22Rv1 (cell line): ENCODE results near the gene UTP11.

ENCODE experiments used
- H3K27ac ChIP-seq: fragments of 450-650 bp; 2 replicates; pipeline ENCODE4 v1.5.1; 2017
- ZFX ChIP-seq: fragments of 450-650 bp; IDR thresholded peaks from 2 replicates; pipeline ENCODE4 v1.6.1; 2017; ENCODE audit warnings: antibody characterized with exemption, borderline replicate concordance
- TF ChIP-seq, protein P1 (sequence below): fragments of 450-650 bp; IDR thresholded peaks from 2 replicates; pipeline ENCODE4 v1.5.1; 2017; ENCODE audit warnings: mild to moderate bottlenecking

Gene UTP11

DNA sequence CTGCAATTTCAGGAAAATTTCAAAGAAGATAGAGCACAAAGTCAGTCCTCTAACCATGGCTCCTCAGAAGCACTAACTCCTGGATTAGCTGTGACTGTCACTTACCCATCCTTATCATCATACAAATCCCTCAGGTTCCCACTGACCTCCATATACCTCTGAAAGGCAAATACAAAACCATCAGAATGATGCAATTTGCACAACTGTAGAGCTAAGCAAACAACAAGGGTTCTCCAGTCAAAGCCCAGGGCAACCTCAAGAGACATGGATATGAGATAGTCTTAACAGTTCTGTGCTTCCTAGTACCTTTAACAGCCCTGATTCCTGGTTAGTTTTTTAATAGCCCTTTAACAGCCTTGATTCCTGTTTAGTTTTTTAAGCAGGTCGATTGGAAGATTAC lies 24.9 kb upstream of the UTP11 start:
- H3K27ac ChIP-seq = no peak overlapping the region
- TF ChIP-seq, protein P1, sequence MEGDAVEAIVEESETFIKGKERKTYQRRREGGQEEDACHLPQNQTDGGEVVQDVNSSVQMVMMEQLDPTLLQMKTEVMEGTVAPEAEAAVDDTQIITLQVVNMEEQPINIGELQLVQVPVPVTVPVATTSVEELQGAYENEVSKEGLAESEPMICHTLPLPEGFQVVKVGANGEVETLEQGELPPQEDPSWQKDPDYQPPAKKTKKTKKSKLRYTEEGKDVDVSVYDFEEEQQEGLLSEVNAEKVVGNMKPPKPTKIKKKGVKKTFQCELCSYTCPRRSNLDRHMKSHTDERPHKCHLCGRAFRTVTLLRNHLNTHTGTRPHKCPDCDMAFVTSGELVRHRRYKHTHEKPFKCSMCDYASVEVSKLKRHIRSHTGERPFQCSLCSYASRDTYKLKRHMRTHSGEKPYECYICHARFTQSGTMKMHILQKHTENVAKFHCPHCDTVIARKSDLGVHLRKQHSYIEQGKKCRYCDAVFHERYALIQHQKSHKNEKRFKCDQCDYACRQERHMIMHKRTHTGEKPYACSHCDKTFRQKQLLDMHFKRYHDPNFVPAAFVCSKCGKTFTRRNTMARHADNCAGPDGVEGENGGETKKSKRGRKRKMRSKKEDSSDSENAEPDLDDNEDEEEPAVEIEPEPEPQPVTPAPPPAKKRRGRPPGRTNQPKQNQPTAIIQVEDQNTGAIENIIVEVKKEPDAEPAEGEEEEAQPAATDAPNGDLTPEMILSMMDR = no peak
- no peak for TF ChIP-seq ZFX

DNA sequence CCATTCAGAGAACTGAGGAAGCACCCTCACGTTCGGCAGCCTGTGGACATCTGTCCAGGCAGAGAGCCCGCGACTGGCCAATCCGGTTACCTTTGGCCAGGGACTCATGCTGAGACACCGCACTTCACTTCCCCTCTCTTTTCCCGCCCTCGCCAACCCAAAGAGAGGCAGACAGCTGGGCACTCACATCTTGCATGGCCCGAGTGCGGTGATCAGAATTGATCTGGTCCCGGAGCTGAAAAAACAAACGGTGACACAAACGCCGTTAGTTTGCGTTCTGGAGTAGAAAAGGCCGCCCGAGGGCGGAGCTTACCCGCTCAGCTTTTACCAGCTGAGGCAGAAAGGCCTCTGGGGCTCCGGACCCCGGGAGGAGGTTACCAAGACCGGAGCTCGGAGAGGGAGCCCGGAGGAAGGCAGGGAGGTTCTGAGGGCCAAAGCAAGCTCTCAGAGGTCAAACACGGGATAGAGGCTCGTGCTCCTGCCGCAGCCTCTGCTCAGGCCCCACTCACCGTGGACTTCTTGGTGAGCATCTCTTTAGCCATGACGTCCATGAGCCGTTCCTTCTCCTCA lies 23.1 kb upstream of the UTP11 start:
- TF ChIP-seq, protein P1 = no peak
- TF ChIP-seq ZFX = no peak
- peak overlapping the region; percentile 83 for H3K27ac ChIP-seq

DNA sequence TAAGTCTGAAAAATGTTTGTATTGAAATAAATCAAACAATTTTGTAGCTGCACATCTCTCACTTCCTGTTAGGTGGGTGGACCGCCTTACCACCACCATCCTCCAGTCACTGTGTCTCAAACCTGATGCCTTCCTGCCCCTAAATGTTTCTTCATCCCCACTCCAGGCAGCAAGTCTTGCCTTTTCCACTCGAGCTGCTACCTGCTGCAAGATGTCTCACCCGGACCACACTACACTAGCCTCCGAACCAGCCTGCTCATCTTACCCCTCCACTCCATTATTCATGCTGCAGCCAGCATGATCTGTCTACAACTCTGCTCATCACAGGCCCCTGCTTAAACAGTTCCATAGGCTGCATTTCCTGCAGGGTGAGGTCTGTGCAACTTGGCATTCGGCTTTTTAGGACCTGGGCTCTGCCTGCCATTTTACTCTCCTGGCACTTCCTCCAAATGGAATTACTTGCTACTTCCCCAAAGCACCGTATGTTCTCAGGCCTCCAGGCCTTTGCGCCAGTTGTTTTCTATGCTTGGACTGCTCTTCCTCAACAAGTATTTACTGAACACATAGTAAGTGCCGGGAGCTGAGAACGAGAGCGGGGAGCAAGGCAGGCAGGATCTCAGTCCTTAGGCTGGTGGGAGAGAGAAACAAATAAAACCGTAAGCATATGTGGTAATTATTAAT lies 17.5 kb upstream of the UTP11 start:
- no peak for TF ChIP-seq ZFX
- TF ChIP-seq, protein P1 = no peak

DNA sequence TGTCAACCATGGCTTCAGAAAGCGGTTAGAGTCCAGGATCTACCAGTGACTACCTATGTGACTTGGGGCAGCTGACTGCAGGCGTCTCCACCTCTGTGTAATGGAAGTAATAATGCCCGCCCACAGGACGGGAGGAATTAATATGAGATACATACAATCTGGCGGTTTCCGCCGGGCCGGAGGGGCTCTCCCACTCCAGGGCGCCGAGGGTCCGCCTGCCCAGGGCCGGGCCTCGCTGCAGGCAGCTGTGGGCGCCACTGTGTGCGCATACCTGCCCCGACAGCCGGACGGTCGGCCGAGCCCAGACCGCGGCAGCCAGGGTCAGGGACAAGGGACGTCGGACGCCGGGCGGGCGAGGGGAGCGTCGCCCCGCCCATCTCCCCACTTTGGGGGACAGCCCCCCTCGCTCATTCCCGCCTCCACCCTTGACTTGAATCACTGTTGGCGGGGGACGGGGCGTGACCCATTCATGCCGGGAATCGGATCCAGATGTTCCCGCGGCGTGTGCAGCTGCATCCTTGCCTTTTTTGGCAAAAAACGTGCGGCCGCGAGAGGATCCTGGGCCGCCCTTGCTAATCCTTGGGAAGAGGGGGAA lies 16.7 kb upstream of the UTP11 start:
- H3K27ac ChIP-seq = no peak overlapping the region
- TF ChIP-seq, protein P1 = no peak
- no peak for TF ChIP-seq ZFX

More for the DNA sequence above, 17.5 kb upstream of the UTP11 start:
- H3K27ac ChIP-seq = no peak overlapping the region

DNA sequence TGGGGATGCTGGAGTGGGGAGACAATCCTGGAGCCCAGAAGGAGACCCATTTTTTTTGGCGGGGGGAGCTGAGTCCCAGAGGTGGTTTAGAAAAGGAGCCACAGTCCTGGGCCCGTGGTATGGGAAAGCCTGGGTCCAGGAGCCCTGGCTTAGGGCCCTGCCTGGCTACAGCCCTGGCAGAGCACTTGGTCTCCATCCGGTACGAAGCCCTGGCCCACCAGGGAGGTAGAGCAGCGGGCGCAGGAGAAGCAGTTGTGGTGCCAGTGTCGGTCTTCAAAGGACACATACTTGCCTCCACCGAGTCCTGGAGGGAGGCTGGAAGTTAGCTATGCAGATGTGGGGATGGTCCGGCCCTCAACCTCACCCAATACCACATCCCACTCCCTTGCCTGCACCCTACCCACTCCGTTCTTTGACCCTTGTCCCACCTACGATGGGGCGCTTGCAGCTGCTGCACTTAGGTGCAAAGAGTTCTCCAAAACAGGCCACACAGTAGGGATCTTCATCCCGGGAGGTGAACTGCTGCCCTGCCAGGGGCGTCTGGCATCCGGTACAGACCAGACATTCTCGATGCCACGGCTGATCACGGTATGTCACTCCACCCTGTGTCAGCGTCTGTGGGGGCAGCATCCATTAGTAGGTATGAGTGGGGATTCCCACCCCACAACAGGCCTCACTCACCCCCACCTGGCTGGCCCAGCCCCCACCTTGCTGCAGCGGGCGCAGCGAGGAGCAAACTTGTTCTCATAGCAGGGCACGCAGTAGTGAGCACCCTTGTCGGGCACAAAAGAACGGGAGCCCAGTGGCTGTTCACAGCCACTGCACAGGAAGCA lies 15.1 kb upstream of the UTP11 start:
- H3K27ac ChIP-seq = no peak overlapping the region
- TF ChIP-seq, protein P1 = no peak
- no peak for TF ChIP-seq ZFX

DNA sequence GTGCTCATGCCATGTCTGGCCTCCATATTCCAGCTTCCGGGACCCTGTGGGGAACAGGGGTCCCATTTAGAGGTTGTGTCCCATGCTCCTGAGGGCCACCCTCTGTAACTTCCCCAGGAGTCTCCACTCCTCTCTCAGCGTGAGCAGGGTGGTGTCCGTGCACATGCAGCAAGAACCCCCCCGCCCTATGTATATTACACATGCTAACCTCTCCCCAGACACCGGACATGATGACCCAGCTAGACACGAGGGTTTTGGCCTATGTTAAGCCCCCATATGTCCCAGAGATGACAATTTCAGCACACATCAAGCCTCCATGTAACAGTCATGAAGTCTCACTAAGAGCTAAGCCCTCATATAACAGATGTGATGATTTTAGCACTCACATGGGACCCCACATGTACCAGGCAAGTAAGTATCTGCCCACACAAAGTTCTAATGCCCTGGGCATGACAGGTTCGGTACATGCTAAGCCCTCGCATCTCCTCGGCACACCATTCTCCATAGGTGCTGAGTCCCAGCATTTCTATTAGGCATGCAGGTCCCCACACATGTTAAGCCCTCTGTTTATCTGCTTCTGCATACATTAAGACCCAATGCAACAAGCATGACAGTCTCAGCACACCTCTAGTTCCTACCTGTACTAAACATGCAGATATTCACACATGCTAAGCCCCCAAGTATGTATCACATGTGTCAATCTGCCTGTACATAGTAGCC lies 14.3 kb upstream of the UTP11 start:
- H3K27ac ChIP-seq = no peak overlapping the region
- TF ChIP-seq, protein P1 = no peak
- no peak for TF ChIP-seq ZFX
